SK-N-SH (cell line): ENCODE measurements around the gene IZUMO1. TPM values are rescaled to one million over a fixed set of nuclear protein-coding genes. Genes with fewer than 3 reads are reported as not detected.

Experiments
- CTCF ChIA-PET: fragments of 300-600, 350-600 bp; formaldehyde crosslinking; extraction: SDS; loops from one replicate; lab custom pipeline; 2021; lab: Yijun Ruan, JAX
- POLR2A ChIA-PET: fragments of 350-600 bp; sonication (Branson Sonifier 250); formaldehyde crosslinking; extraction: SDS; loops from one replicate; lab custom pipeline; 2020; ENCODE audit warnings: antibody characterized with exemption, inconsistent platforms; lab: Yijun Ruan, JAX
- DNase-seq: peaks from one replicate; pipeline ENCODE4 v3.0.0; 2012
- H2AFZ ChIP-seq: fragments of 200-600 bp; sonication (generic); 2 replicates; pipeline ENCODE4 v1.8.1; 2016; ENCODE audit warnings: antibody characterized with exemption, mild to moderate bottlenecking, low read depth
- H3F3A ChIP-seq: fragments of 200-600 bp; sonication (generic); replicated peaks from 2 replicates; pipeline ENCODE3; 2016; ENCODE audit warnings: antibody characterized with exemption, mild to moderate bottlenecking; ENCODE audit not compliant: insufficient read depth
- H3K27ac ChIP-seq, 2 experiments: fragments of 200-500 bp in 1 of 2; fragments of 200-600 bp in 1 of 2; sonication (Bioruptor generic) in 1 of 2; sonication (generic), shearing (Covaris generic) in 1 of 2; 2 replicates each; pipeline versions ENCODE4 v1.5.1 to v1.6.1; 2014 to 2016; ENCODE audit warnings: low read depth in 2 of 2, inconsistent platforms in 1 of 2, low read length in 1 of 2, mild to moderate bottlenecking in 1 of 2, mixed read lengths in 1 of 2
- H3K27me3 ChIP-seq: fragments of 200-600 bp; sonication (generic), shearing (Covaris generic); 2 replicates; pipeline ENCODE4 v1.6.1; 2016; ENCODE audit warnings: mixed run types; ENCODE audit not compliant: insufficient read depth
- H3K36me3 ChIP-seq, 2 experiments: fragments of 200-500 bp in 1 of 2; fragments of 200-600 bp in 1 of 2; sonication (Bioruptor generic) in 1 of 2; sonication (generic) in 1 of 2; replicated peaks in 1 of 2; 2 replicates each; pipeline versions ENCODE3 to v1.5.1; 2014 to 2016; ENCODE audit warnings: low read length in 1 of 2, mild to moderate bottlenecking in 1 of 2; ENCODE audit not compliant: insufficient read depth in 2 of 2, control insufficient read depth in 1 of 2
- H3K4me1 ChIP-seq, 2 experiments: fragments of 200-500 bp in 1 of 2; fragments of 200-600 bp in 1 of 2; sonication (Bioruptor generic) in 1 of 2; sonication (generic), shearing (Covaris generic) in 1 of 2; 2 replicates each; pipeline versions ENCODE4 v1.5.1 to v1.6.1; 2014 to 2016; ENCODE audit warnings: low read depth in 1 of 2, low read length in 1 of 2, mixed run types in 1 of 2; ENCODE audit not compliant: insufficient read depth in 2 of 2, control insufficient read depth in 1 of 2
- H3K4me2 ChIP-seq: fragments of 200-600 bp; sonication (generic), shearing (Covaris generic); 2 replicates; pipeline ENCODE4 v1.6.1; 2017; ENCODE audit warnings: mixed run types
- H3K4me3 ChIP-seq, 2 experiments: fragments of 200-500 bp in 1 of 2; fragments of 200-600 bp in 1 of 2; sonication (Bioruptor generic) in 1 of 2; sonication (generic), shearing (Covaris generic) in 1 of 2; 2 replicates each; pipeline versions ENCODE4 v1.5.1 to v1.8.1; 2014 to 2016; ENCODE audit warnings: low read depth in 2 of 2, inconsistent platforms in 1 of 2, low read length in 1 of 2, mild to moderate bottlenecking in 1 of 2, mixed read lengths in 1 of 2, moderate library complexity in 1 of 2
- H3K79me2 ChIP-seq: fragments of 200-600 bp; sonication (generic); 2 replicates; pipeline ENCODE4 v1.8.1; 2017; ENCODE audit warnings: mild to moderate bottlenecking; ENCODE audit not compliant: insufficient read depth
- H3K9ac ChIP-seq: fragments of 200-600 bp; sonication (generic); 2 replicates; pipeline ENCODE4 v1.6.1; 2017; ENCODE audit warnings: mixed run types
- H3K9me2 ChIP-seq: fragments of 200-600 bp; sonication (generic); 2 replicates; pipeline ENCODE4 v1.6.1; 2017; ENCODE audit warnings: mixed run types
- H3K9me3 ChIP-seq: fragments of 200-600 bp; sonication (generic); 2 replicates; pipeline ENCODE4 v1.6.1; 2017; ENCODE audit warnings: mixed run types, mild to moderate bottlenecking, moderate library complexity
- H4K20me1 ChIP-seq: fragments of 200-600 bp; sonication (generic); 2 replicates; pipeline ENCODE4 v1.6.1; 2017; ENCODE audit warnings: mild to moderate bottlenecking, mixed run types; ENCODE audit not compliant: insufficient read depth
- EP300 ChIP-seq, 2 experiments: IDR thresholded peaks; 2 replicates each; pipeline versions ENCODE4 v1.4.0 to v1.6.1; 2012; ENCODE audit warnings: borderline replicate concordance in 1 of 2, low read depth in 1 of 2, low read length in 1 of 2
- GABPA ChIP-seq: IDR thresholded peaks from 2 replicates; pipeline ENCODE4 v1.4.0; 2012; ENCODE audit warnings: low read depth, mild to moderate bottlenecking
- IRF3 ChIP-seq: fragments of 150-350 bp; IDR thresholded peaks from 2 replicates; pipeline ENCODE4 v1.6.1; 2016; ENCODE audit warnings: mild to moderate bottlenecking, low read depth, low read length
- MXI1 ChIP-seq: IDR thresholded peaks from 2 replicates; pipeline ENCODE4 v1.6.1; 2012; ENCODE audit warnings: mild to moderate bottlenecking, low read depth, low read length, improper control_type of control experiment
- NFIC ChIP-seq: IDR thresholded peaks from 2 replicates; pipeline ENCODE4 v1.4.0; 2012; ENCODE audit warnings: borderline replicate concordance
- NRF1 ChIP-seq: IDR thresholded peaks from 2 replicates; pipeline ENCODE4 v1.6.1; 2012; ENCODE audit warnings: low read depth, mild to moderate bottlenecking, low read length
- RFX5 ChIP-seq: IDR thresholded peaks from 2 replicates; pipeline ENCODE4 v1.6.1; 2012; ENCODE audit warnings: mild to moderate bottlenecking, improper control_type of control experiment, low read length
- RXRA ChIP-seq: IDR thresholded peaks from 2 replicates; pipeline ENCODE4 v1.4.0; 2012; ENCODE audit warnings: low read depth, mild to moderate bottlenecking, borderline replicate concordance
- SIN3A ChIP-seq: IDR thresholded peaks from 2 replicates; pipeline ENCODE4 v1.6.1; 2012; ENCODE audit warnings: low read depth, mild to moderate bottlenecking, low read length, moderate library complexity, borderline replicate concordance
- TAF1 ChIP-seq: IDR thresholded peaks from 2 replicates; pipeline ENCODE4 v1.6.1; 2012; ENCODE audit warnings: low read depth, mild to moderate bottlenecking, low read length, moderate library complexity, borderline replicate concordance
- TEAD4 ChIP-seq: IDR thresholded peaks from 2 replicates; pipeline ENCODE4 v1.4.0; 2012; ENCODE audit warnings: mild to moderate bottlenecking, borderline replicate concordance; ENCODE audit not compliant: insufficient read depth
- USF1 ChIP-seq: IDR thresholded peaks from 2 replicates; pipeline ENCODE4 v1.4.0; 2012; ENCODE audit warnings: low read depth, borderline replicate concordance
- YY1 ChIP-seq: IDR thresholded peaks from 2 replicates; pipeline ENCODE4 v1.4.0; 2012; ENCODE audit warnings: low read depth, mild to moderate bottlenecking
- WGBS: methylation state at CpG from one replicate; pipeline ENCODE4 v1.1.6; 2017; ENCODE audit warnings: low lambda C conversion rate; 5-methylcytosine and 5-hydroxymethylcytosine counted together
- polyA plus RNA-seq, 3 experiments: library from polyadenylated mRNA; depleted of rRNA; stranded (reverse); fragments of >200 nt; gene quantifications; 2 replicates each; pipeline ENCODE4 v1.2.3, GENCODE V29; 2012
- TF ChIP-seq, protein P1 (sequence below): fragments of 150-350 bp; IDR thresholded peaks from 2 replicates; pipeline ENCODE4 v1.6.1; 2017; ENCODE audit warnings: antibody characterized with exemption, low read length, low read depth, borderline replicate concordance
- TF ChIP-seq, protein P2 (sequence below): fragments of 200-600 bp; sonication (generic); IDR thresholded peaks from 2 replicates; pipeline ENCODE4 v1.6.1; 2017; ENCODE audit warnings: antibody characterized with exemption, mild to moderate bottlenecking, moderate library complexity
- TF ChIP-seq, protein P3 (sequence below): IDR thresholded peaks from 2 replicates; pipeline ENCODE4; 2012
- TF ChIP-seq, protein P4 (sequence below): IDR thresholded peaks from 2 replicates; pipeline ENCODE4 v1.4.0; 2012; ENCODE audit warnings: low read depth

Gene IZUMO1
- polyA plus RNA-seq, 1 of the 3 experiments (the other 2 are of a cell fraction) = 0.03 TPM

GRCh38 chr19:48756212-48756611 is 9.5 kb upstream of the IZUMO1 start (continued):
- TF ChIP-seq, protein P1, sequence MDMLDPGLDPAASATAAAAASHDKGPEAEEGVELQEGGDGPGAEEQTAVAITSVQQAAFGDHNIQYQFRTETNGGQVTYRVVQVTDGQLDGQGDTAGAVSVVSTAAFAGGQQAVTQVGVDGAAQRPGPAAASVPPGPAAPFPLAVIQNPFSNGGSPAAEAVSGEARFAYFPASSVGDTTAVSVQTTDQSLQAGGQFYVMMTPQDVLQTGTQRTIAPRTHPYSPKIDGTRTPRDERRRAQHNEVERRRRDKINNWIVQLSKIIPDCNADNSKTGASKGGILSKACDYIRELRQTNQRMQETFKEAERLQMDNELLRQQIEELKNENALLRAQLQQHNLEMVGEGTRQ = no peak
- TF ChIP-seq, protein P2, sequence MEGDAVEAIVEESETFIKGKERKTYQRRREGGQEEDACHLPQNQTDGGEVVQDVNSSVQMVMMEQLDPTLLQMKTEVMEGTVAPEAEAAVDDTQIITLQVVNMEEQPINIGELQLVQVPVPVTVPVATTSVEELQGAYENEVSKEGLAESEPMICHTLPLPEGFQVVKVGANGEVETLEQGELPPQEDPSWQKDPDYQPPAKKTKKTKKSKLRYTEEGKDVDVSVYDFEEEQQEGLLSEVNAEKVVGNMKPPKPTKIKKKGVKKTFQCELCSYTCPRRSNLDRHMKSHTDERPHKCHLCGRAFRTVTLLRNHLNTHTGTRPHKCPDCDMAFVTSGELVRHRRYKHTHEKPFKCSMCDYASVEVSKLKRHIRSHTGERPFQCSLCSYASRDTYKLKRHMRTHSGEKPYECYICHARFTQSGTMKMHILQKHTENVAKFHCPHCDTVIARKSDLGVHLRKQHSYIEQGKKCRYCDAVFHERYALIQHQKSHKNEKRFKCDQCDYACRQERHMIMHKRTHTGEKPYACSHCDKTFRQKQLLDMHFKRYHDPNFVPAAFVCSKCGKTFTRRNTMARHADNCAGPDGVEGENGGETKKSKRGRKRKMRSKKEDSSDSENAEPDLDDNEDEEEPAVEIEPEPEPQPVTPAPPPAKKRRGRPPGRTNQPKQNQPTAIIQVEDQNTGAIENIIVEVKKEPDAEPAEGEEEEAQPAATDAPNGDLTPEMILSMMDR = no peak
- TF ChIP-seq USF1 (no peak), TAF1 (no peak), RFX5 (no peak)

- TF ChIP-seq IRF3 = no peak
- H3K79me2 ChIP-seq = no peaks in the 10 kb centered on the region
- ChIA-PET CTCF (interaction anchor here (1.2 to 1.6 kb wide), 2 partner anchors 17 to 81 kb away, joined by 4 to 6 read pairs; partner anchors contain the start of gene HSD17B14), POLR2A (no interaction called here)
- peaks cover 0 to 7% of the 10 kb centered on the region in 2 experiments; a peak in 1 of 4 replicates for H3K4me1 ChIP-seq
- H3K9ac ChIP-seq = no peak overlapping the region
- no peaks in the 10 kb centered on the region for H4K20me1 ChIP-seq
- no peak overlapping the region for H3K4me2 ChIP-seq
- H3K9me3 ChIP-seq = no peaks in the 10 kb centered on the region
- 77% methylated on average over 3 of the region's 5 CpGs for WGBS
- H3F3A ChIP-seq = no peaks in the 10 kb centered on the region
- no peaks in the 10 kb centered on the region for H3K9me2 ChIP-seq
- no peak overlapping the region for H2AFZ ChIP-seq
- DNase-seq = no peak
- no peaks in the 10 kb centered on the region for H3K36me3 ChIP-seq
- no peak overlapping the region for H3K27ac ChIP-seq
- H3K4me3 ChIP-seq = no peak overlapping the region
- peaks cover 6% of the 10 kb centered on the region; the same call in 1 of the 2 replicates for H3K27me3 ChIP-seq
Observed at GRCh38 chr19:48755787-48756186, 9.1 kb upstream of the IZUMO1 start.

- no peaks in the 10 kb centered on the region for H4K20me1 ChIP-seq
- no peaks in the 10 kb centered on the region for H3K79me2 ChIP-seq
- ChIA-PET CTCF (interaction anchor here (1.6 kb wide), 1 partner anchor 82 kb away, joined by 6 read pairs; the partner anchor contains the start of gene HSD17B14), POLR2A (no interaction called here)
- no peak within 1 kb of the TSS for H3K4me3 ChIP-seq
- no peaks in the 10 kb centered on the region for H3K9me3 ChIP-seq
- H3F3A ChIP-seq = no peaks in the 10 kb centered on the region
- no peak for DNase-seq
- TF ChIP-seq NRF1 (no peak), RXRA (no peak), TEAD4 (no peak), USF1 (no peak), NFIC (no peak), GABPA (no peak), EP300 (IDR thresholded peaks at IDR 0.05; ENCODE audit: borderline replicate concordance in 1 of 2, low read depth in 1 of 2, low read length in 1 of 2) (no peak), YY1 (no peak), SIN3A (no peak), MXI1 (no peak)
- TF ChIP-seq, protein P3, sequence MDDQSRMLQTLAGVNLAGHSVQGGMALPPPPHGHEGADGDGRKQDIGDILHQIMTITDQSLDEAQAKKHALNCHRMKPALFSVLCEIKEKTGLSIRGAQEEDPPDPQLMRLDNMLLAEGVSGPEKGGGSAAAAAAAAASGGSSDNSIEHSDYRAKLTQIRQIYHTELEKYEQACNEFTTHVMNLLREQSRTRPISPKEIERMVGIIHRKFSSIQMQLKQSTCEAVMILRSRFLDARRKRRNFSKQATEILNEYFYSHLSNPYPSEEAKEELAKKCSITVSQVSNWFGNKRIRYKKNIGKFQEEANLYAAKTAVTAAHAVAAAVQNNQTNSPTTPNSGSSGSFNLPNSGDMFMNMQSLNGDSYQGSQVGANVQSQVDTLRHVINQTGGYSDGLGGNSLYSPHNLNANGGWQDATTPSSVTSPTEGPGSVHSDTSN = no peak
- TF ChIP-seq, protein P4, sequence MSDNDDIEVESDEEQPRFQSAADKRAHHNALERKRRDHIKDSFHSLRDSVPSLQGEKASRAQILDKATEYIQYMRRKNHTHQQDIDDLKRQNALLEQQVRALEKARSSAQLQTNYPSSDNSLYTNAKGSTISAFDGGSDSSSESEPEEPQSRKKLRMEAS = no peak
- no peaks in the 10 kb centered on the region for H3K9me2 ChIP-seq
- H3K27me3 ChIP-seq = peaks cover 6% of the 10 kb centered on the region; the same call in 1 of the 2 replicates
- WGBS = 69% methylated on average over 3 of the region's 4 CpGs
- no peak within 1 kb of the TSS for H2AFZ ChIP-seq
- H3K9ac ChIP-seq = no peak within 1 kb of the TSS
- peaks cover 0 to 7% of the 10 kb centered on the region in 2 experiments; a peak in 1 of 4 replicates for H3K4me1 ChIP-seq
- no peaks in the 10 kb centered on the region for H3K36me3 ChIP-seq
- H3K27ac ChIP-seq = no peak within 1 kb of the TSS
- no peak within 1 kb of the TSS for H3K4me2 ChIP-seq
Observed at GRCh38 chr19:48755084-48755641, 8.5 kb upstream of the IZUMO1 start, which contains the start of gene FGF21. Gene FGF21 (plus strand): TSS chr19:48755524. CDS start chr19:48756237, 713 bp downstream.
